Muscle layer of duodenum (tissue), 2 donors: ENCODE data around the gene FKBP5.
"Not testable (repeated sequence)": the region's sequence is repeated elsewhere in the genome, so short reads cannot be mapped to it uniquely, and the experiment has no call there.

ENCODE experiments used
- H3K27ac ChIP-seq: one replicate; pipeline ENCODE4 v1.7.0; 2013; ENCODE audit warnings: mild to moderate bottlenecking, low read length
- H3K27me3 ChIP-seq: one replicate; pipeline ENCODE4 v1.7.0; 2013; ENCODE audit warnings: low read depth, mild to moderate bottlenecking, control low read depth, low read length
- H3K36me3 ChIP-seq, 2 donors: one replicate each; pipeline ENCODE4 v1.7.0; 2013; ENCODE audit warnings: low read length in 2 of 2, control low read depth in 1 of 2, mild to moderate bottlenecking in 1 of 2; ENCODE audit not compliant: insufficient read depth in 2 of 2, control insufficient read depth in 1 of 2
- H3K4me1 ChIP-seq, 2 donors: one replicate each; pipeline ENCODE4 v1.7.0; 2013; ENCODE audit warnings: low read length in 2 of 2, mild to moderate bottlenecking in 2 of 2, control low read depth in 1 of 2, moderate library complexity in 1 of 2; ENCODE audit not compliant: insufficient read depth in 2 of 2, control insufficient read depth in 1 of 2
- H3K4me3 ChIP-seq, 2 donors: one replicate each; pipeline ENCODE4 v1.7.0; 2013; ENCODE audit warnings: low read length in 2 of 2, low read depth in 1 of 2, mild to moderate bottlenecking in 1 of 2
- H3K9me3 ChIP-seq, 2 donors: one replicate each; pipeline ENCODE4 v1.7.0; 2013; ENCODE audit warnings: low read length in 2 of 2, control low read depth in 1 of 2, mild to moderate bottlenecking in 1 of 2; ENCODE audit not compliant: control insufficient read depth in 1 of 2
- donor health status: healthy.

Gene FKBP5

GRCh38 chr6:35550437-35550836 lies 138.3 kb downstream of the FKBP5 start:
- no peak overlapping the region for H3K27ac ChIP-seq
- no peaks in the 10 kb centered on the region for H3K27me3 ChIP-seq
- no peaks in the 10 kb centered on the region for H3K9me3 ChIP-seq
- H3K36me3 ChIP-seq, result no peaks in the 10 kb centered on the region
- no peak overlapping the region for H3K4me3 ChIP-seq
- no peaks in the 10 kb centered on the region for H3K4me1 ChIP-seq

DNA sequence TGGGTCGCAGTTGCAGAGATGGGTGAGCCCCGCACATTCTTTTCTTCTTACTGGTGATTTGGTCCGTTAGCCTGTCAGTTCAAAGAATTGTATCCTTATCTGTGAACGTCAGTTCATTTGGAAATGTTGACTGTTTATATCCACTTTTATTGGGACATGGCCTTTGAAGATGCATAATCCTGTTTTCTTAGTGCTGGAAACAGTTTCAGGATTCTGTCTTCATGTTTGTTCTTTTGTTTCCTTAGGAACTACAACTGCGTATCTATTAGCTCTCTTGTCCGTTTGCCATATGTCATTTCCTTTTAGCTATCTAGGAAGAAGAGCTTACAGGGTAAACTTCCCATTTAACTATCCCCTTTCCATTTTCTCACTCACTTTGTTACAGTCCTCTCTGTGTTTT lies 141.0 kb downstream of the FKBP5 start:
- Histone ChIP-seq H3K36me3 (no peaks in the 10 kb centered on the region), H3K4me1 (no peaks in the 10 kb centered on the region), H3K4me3 (no peak overlapping the region), H3K27me3 (no peaks in the 10 kb centered on the region), H3K9me3 (no peaks in the 10 kb centered on the region), H3K27ac (no peak overlapping the region)

GRCh38 chr6:35544769-35545361 lies 143.8 kb downstream of the FKBP5 start:
- no peaks in the 10 kb centered on the region for H3K36me3 ChIP-seq
- H3K9me3 ChIP-seq, result peaks cover 0 to 5% of the 10 kb centered on the region in 2 donors
- no peaks in the 10 kb centered on the region for H3K27me3 ChIP-seq
- no peaks in the 10 kb centered on the region for H3K4me1 ChIP-seq
- H3K27ac ChIP-seq, result no peak overlapping the region
- H3K4me3 ChIP-seq, result no peak overlapping the region

DNA sequence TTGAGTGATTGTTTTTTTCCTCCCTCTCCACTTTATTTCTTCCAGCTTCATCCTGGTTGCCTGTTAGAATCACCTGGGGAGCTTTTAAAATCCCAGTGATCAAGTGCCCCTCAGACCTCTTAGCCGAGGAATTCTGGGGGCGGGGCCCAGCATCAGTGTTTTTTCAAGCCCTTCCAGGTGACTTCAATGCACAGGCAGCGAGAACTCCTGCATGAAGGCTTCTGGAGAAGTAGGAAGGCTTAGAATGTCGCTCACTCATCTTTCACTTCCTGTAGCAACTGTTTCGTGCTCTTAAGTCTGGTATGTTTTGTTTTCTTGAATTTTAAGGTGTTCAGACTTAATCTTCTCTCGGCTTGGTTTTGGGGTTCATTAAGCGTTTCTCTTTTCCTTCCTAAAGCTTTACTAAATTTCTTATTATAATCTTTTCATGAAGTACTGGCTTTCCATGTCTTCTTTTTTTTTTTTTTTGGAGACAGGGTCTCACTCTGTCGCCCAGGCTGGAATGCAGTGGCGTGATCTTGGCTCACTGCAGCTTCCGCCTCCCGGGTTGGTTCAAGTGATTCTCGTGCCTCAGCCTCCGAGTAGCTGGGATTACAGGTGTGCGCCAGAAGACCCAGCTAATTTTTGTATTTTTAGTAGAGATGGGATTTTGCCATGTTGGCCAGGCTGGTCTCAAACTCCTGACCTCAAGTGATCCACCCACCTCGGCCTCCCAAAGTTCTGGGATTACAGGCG lies 145.1 kb downstream of the FKBP5 start:
- Histone ChIP-seq H3K27me3 (no peaks in the 10 kb centered on the region), H3K27ac (no peak overlapping the region), H3K9me3 (peaks cover 0 to 5% of the 10 kb centered on the region in 2 donors)

GRCh38 chr6:35541836-35542235 lies 146.9 kb downstream of the FKBP5 start:
- Histone ChIP-seq H3K4me1 (no peaks in the 10 kb centered on the region), H3K27me3 (no peaks in the 10 kb centered on the region), H3K4me3 (no peak overlapping the region), H3K9me3 (peaks cover 0 to 5% of the 10 kb centered on the region in 2 donors), H3K27ac (no peak overlapping the region), H3K36me3 (no peaks in the 10 kb centered on the region)

More for the DNA sequence above, 145.1 kb downstream of the FKBP5 start:
- no peaks in the 10 kb centered on the region for H3K4me1 ChIP-seq
- no peak overlapping the region for H3K4me3 ChIP-seq
- H3K36me3 ChIP-seq, result no peaks in the 10 kb centered on the region

DNA sequence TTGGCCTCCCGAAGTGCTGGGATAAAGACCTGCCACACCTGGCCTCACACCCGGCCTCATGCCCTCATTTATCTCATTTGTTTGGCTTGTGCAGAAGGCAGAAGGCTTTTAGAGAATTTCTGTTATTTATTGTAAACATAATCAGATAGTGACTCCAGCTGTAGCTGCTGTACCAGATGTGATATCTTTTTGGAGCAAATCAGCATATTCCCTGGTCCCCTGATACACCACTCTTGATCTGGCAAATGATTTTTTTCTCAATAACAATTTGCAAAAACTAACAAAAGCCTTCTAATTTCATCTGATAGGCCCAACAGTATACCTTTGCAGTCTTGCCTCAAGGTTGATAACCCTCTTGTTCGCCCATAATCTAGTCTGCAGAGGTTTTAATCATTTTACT lies 149.5 kb downstream of the FKBP5 start:
- no peaks in the 10 kb centered on the region for H3K27me3 ChIP-seq
- H3K9me3 ChIP-seq, result peaks cover 0 to 5% of the 10 kb centered on the region in 2 donors
- H3K4me1 ChIP-seq, result peaks cover 0 to 3% of the 10 kb centered on the region in 2 donors
- H3K27ac ChIP-seq, result no peak overlapping the region
- H3K36me3 ChIP-seq, result no peaks in the 10 kb centered on the region
- no peak overlapping the region for H3K4me3 ChIP-seq

- H3K4me3 ChIP-seq, H3K4me1 ChIP-seq, H3K9me3 ChIP-seq, H3K36me3 ChIP-seq, H3K27ac ChIP-seq, H3K27me3 ChIP-seq: not testable (repeated sequence)
Measured at GRCh38 chr6:35535847-35536246, 152.9 kb downstream of the FKBP5 start.

GRCh38 chr6:35534407-35535170 lies 154.1 kb downstream of the FKBP5 start:
- Histone ChIP-seq H3K4me3 (no peak overlapping the region), H3K27ac (no peak overlapping the region), H3K4me1 (peaks cover 0 to 3% of the 10 kb centered on the region in 2 donors), H3K27me3 (no peaks in the 10 kb centered on the region), H3K36me3 (no peaks in the 10 kb centered on the region), H3K9me3 (no peaks in the 10 kb centered on the region)

GRCh38 chr6:35533981-35534380 lies 154.7 kb downstream of the FKBP5 start:
- H3K4me3 ChIP-seq, result no peak overlapping the region
- H3K9me3 ChIP-seq, result no peaks in the 10 kb centered on the region
- no peaks in the 10 kb centered on the region for H3K27me3 ChIP-seq
- H3K27ac ChIP-seq, result no peak overlapping the region
- H3K36me3 ChIP-seq, result no peaks in the 10 kb centered on the region
- H3K4me1 ChIP-seq, result peaks cover 0 to 3% of the 10 kb centered on the region in 2 donors

DNA sequence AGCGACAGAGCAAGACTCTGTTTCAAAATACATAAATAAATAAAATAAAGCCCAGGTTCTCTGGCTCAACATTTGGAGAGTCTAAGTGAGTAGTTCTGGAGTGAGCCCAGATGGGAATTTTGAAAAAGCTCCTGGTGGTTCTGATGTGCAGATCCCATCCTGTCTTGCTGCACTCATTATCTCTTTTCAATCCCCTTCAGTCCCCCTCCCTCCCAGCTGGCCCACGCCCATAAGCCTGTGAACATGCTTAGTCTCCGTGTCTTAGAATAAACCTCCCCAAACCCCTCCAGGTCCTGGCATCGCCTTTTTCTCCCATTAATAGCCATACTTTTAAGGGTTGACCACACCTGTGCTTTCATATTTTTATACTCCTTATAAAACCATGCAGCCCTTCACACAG lies 156.6 kb downstream of the FKBP5 start:
- Histone ChIP-seq H3K36me3 (no peaks in the 10 kb centered on the region), H3K4me1 (peaks cover 0 to 3% of the 10 kb centered on the region in 2 donors), H3K27ac (no peak overlapping the region), H3K9me3 (no peaks in the 10 kb centered on the region), H3K4me3 (no peak overlapping the region), H3K27me3 (no peaks in the 10 kb centered on the region)

GRCh38 chr6:35524380-35525020 lies 164.2 kb downstream of the FKBP5 start:
- Histone ChIP-seq H3K27ac (no peak overlapping the region), H3K4me3 (no peak overlapping the region), H3K9me3 (no peaks in the 10 kb centered on the region), H3K36me3 (no peaks in the 10 kb centered on the region), H3K27me3 (no peaks in the 10 kb centered on the region), H3K4me1 (no peaks in the 10 kb centered on the region)
